ENCODE results near the gene RPS16.

The RPS16 gene

DNA sequence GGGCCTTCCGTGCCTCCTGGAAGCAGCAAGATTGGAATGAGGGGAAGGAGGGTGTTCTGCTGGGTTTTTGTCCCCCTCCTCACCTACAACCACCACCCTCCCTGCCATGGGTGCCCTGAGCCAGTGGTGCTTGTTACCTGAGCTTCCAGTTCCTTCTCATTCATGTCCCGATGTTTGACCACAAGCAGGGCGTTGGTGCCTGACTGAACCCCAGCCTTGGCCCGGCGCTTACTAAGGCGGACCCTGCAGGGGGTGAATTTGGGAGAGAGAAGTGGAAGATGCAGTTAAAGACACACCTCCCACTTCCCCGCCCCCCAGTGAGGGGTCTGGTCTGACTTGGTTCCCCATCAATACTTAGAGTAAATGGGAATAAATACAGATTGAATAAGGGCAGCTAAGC, 49.2 kb downstream of the RPS16 start:
- TF ChIP-seq, protein P1, sequence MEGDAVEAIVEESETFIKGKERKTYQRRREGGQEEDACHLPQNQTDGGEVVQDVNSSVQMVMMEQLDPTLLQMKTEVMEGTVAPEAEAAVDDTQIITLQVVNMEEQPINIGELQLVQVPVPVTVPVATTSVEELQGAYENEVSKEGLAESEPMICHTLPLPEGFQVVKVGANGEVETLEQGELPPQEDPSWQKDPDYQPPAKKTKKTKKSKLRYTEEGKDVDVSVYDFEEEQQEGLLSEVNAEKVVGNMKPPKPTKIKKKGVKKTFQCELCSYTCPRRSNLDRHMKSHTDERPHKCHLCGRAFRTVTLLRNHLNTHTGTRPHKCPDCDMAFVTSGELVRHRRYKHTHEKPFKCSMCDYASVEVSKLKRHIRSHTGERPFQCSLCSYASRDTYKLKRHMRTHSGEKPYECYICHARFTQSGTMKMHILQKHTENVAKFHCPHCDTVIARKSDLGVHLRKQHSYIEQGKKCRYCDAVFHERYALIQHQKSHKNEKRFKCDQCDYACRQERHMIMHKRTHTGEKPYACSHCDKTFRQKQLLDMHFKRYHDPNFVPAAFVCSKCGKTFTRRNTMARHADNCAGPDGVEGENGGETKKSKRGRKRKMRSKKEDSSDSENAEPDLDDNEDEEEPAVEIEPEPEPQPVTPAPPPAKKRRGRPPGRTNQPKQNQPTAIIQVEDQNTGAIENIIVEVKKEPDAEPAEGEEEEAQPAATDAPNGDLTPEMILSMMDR (IDR thresholded peaks at IDR 0.05; ENCODE audit: low read depth, low read length), result no peak
- no peak for DNase-seq (ENCODE audit: extremely low read depth, low read depth)

DNA sequence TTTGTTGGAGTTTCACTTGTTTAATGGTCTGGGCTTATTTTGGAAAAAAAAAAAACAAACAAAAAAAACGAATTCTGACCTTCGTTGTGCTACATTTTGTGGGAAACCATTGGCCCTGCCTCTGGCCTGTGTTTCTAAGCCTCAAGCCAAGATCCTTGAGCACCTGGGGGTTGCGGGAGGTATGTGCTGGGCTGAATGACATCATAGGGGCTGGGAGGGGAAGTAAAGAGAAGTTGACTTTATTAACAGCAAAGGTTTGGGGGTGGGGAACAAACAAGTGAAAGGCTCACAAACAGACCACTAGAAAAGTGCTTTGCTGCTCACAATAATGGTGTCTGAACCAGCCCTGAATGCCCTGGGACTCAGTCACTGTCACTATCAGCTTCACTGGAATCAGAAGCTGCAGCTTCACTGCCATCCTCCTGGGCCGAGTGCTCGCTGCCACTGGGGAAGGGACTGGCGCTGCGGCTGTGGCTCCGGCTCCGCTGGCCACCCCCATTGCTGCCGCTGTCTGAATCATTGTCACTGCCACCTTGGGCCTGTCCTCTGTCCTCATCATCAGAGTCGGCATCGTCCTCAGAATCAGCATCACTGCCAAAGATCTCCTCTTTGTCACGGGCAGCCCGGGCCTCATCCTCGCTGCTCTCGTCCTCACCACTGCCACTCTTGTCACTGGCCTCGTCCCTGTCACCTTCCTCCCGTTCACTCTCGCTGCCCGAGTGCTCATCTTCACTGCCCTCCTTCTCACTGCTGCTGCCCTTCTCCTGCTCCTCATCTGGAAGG, 49.9 kb downstream of the RPS16 start:
- TF ChIP-seq, protein P1 (IDR thresholded peaks at IDR 0.05; ENCODE audit: low read depth, low read length), result no peak
- no peak for DNase-seq (ENCODE audit: extremely low read depth, low read depth)

DNA sequence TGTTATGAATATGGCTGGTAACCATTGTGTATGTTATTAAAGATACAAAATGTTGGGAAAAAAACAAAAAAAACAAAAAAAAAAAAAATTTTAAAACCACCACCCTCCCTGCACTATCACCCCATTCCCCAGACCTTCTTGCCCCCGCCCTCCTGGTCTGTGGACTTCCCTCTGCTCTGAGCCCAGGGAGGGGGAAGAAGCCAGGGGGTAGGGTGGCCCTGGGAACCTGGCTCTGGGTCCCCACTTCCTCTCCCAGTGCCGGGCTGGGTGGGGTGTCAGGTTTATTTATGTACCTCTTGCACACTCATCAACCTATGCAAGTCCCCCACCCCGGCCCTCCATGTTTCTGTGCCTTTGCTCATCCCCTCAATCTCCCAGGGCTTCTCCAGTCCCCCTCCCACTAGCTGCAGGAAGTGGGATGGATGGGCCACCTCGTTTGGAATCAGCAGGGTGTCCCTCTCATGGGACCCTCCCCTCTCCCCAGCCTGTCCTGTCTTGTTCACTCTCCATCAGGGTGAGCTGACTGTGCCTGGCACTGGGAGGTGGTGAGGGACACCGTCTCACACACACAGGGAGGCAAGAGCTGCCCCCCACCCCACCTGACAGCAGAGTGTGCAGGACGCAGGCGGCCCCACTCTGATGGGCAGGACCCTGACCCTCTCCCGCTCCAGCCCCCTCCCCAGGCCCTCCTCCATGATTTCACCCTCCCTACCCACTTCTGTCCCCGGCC, 50.7 kb downstream of the RPS16 start:
- TF ChIP-seq, protein P1 (IDR thresholded peaks at IDR 0.05; ENCODE audit: low read depth, low read length), result no peak
- no peak for DNase-seq (ENCODE audit: extremely low read depth, low read depth)
